Dermis microvascular lymphatic vessel endothelial cell (primary cell): Measurements from ENCODE around the gene CEBPZOS. TPM values are rescaled to one million over a fixed set of nuclear protein-coding genes. Genes with fewer than 3 reads are reported as not detected.

Source experiments
- DNase-seq, 2 donors: peaks; one replicate each; pipeline versions ENCODE4 v3.0.0 to v3.0.0-alpha.2; 2010; ENCODE audit warnings: low read depth in 2 of 2
- total RNA-seq: library from RNA; depleted of rRNA; stranded (reverse); fragments of >200 nt; gene quantifications from 2 replicates; pipeline ENCODE4 v1.2.1, GENCODE V29; 2014

CEBPZOS gene
- 6.7 and 11.0 TPM in 2 replicates for total RNA-seq

GRCh38 chr2:37196320-37197195 is at the start of gene CEBPZOS:
CEBPZOS (plus strand) TSS chr2:37196496; CDS start chr2:37199705, 3,209 bp downstream.
- DNase-seq = peak; percentile 27 to 81

GRCh38 chr2:37148325-37148724 is 48.0 kb upstream of the CEBPZOS start:
- DNase-seq = no peak

GRCh38 chr2:37149626-37150322 is 46.5 kb upstream of the CEBPZOS start:
- peak in 1 of 2 donors; percentile 65 for DNase-seq

- DNase-seq = no peak
These were observed 43.1 kb upstream of the CEBPZOS start for GRCh38 chr2:37153224-37153623.

GRCh38 chr2:37154785-37155184 is 41.5 kb upstream of the CEBPZOS start:
- DNase-seq = no peak

- DNase-seq = peak in 1 of 2 donors; percentile 53
These were observed 40.0 kb upstream of the CEBPZOS start for GRCh38 chr2:37156071-37156856.

GRCh38 chr2:37156857-37157714 is 39.2 kb upstream of the CEBPZOS start, which contains the start of gene EIF2AK2:
EIF2AK2 (minus strand) TSS chr2:37156980; CDS start chr2:37147806, 9,174 bp downstream.
- DNase-seq = peak; percentile 67 to 88

GRCh38 chr2:37164757-37165156 is 31.5 kb upstream of the CEBPZOS start:
- DNase-seq = no peak

GRCh38 chr2:37167636-37168180 is 28.6 kb upstream of the CEBPZOS start:
- DNase-seq = no peak

- peak; percentile 24 to 54 for DNase-seq
These were observed 27.9 kb upstream of the CEBPZOS start for GRCh38 chr2:37168217-37168981.

GRCh38 chr2:37171624-37171950 is 24.7 kb upstream of the CEBPZOS start:
- DNase-seq = no peak

GRCh38 chr2:37173741-37174140 is 22.6 kb upstream of the CEBPZOS start:
- no peak for DNase-seq

GRCh38 chr2:37180006-37180639 is 16.2 kb upstream of the CEBPZOS start:
- DNase-seq = no peak

- DNase-seq = no peak
These were observed 15.7 kb upstream of the CEBPZOS start for GRCh38 chr2:37180640-37181039.

GRCh38 chr2:37181726-37182684 is 14.3 kb upstream of the CEBPZOS start:
- peak in 1 of 2 donors; percentile 25 for DNase-seq

- DNase-seq = no peak
These were observed 7.7 kb upstream of the CEBPZOS start, which contains the start of gene SULT6B1 for GRCh38 chr2:37188570-37188969. SULT6B1 (minus strand) TSS chr2:37188670; CDS start chr2:37188640, 30 bp downstream.

GRCh38 chr2:37189452-37190153 is 6.7 kb upstream of the CEBPZOS start:
- peak in 1 of 2 donors; percentile 40 for DNase-seq
